Choroid plexus epithelial cell (primary cell): ENCODE results near the gene ACP4.
A peak's percentile ranks its signal among the peaks of the same experiment; 100 is the strongest.

ENCODE experiments used
- DNase-seq: peaks from one replicate; pipeline ENCODE4 v3.0.0-alpha.2; 2010; ENCODE audit warnings: low read depth
- H3K4me3 ChIP-seq: 2 replicates; pipeline ENCODE4 v1.5.1; 2011; ENCODE audit warnings: low read depth, mild to moderate bottlenecking, control low read depth, low read length, moderate library complexity
- CTCF ChIP-seq: conservative IDR thresholded peaks from 2 replicates; pipeline ENCODE4 v1.5.1; 2011; ENCODE audit warnings: low read depth, mild to moderate bottlenecking, control low read depth, inconsistent platforms, low read length, moderate library complexity

The ACP4 gene

GRCh38 chr19:50792272-50793250 lies 2.3 kb downstream of the ACP4 start:
- DNase-seq, result no peak
- no peak for TF ChIP-seq CTCF
- no peak overlapping the region for H3K4me3 ChIP-seq

GRCh38 chr19:50793558-50794065 lies 3.4 kb downstream of the ACP4 start:
- TF ChIP-seq CTCF, result no peak
- no peak for DNase-seq
- H3K4me3 ChIP-seq, result no peak overlapping the region

GRCh38 chr19:50794074-50794875 lies 4.1 kb downstream of the ACP4 start:
- TF ChIP-seq CTCF, result no peak
- no peak overlapping the region for H3K4me3 ChIP-seq
- DNase-seq, result peak; percentile 12

GRCh38 chr19:50794876-50795663 lies 4.9 kb downstream of the ACP4 start:
- DNase-seq, result no peak
- no peak overlapping the region for H3K4me3 ChIP-seq
- peak; percentile 27 for TF ChIP-seq CTCF

- no peak for DNase-seq
- no peak for TF ChIP-seq CTCF
- no peak overlapping the region for H3K4me3 ChIP-seq
Measured at GRCh38 chr19:50795664-50796073, 5.5 kb downstream of the ACP4 start.

GRCh38 chr19:50796128-50796633 lies 6.0 kb downstream of the ACP4 start:
- no peak for DNase-seq
- H3K4me3 ChIP-seq, result no peak overlapping the region
- TF ChIP-seq CTCF, result no peak
